ENCODE measurements around the gene PRICKLE2. TPM values are rescaled to one million over a fixed set of nuclear protein-coding genes. Genes with fewer than 3 reads are reported as not detected.

Gene PRICKLE2
- total RNA-seq, 4 donors from 2014 or later = 3.4 to 29.2 (median 12.6) TPM

GRCh38 chr3:64147211-64147610 is 78.1 kb downstream of the PRICKLE2 start:
- Histone ChIP-seq H3K4me3 (no peak overlapping the region), H3K27me3 (no peaks in the 10 kb centered on the region), H3K9me3 (no peaks in the 10 kb centered on the region), H3K36me3 (peaks cover 4 to 42% (median 8%) of the 10 kb centered on the region in 3 donors), H3K27ac (no peak overlapping the region), H3K4me1 (peaks cover 29 to 66% (median 37%) of the 10 kb centered on the region in 3 donors)
- TF ChIP-seq POLR2A (IDR thresholded peaks at IDR 0.05) (no peak), CTCF (IDR thresholded peaks at IDR 0.05) (no peak)
- WGBS, 2 donors = 100% methylated on average over 3 of the region's 13 CpGs; no CpG with 5 or more reads in 1 of the 2 donors
- no peak for DNase-seq
- intact Hi-C loops (cut with DNase I) = no loop called here

DNA sequence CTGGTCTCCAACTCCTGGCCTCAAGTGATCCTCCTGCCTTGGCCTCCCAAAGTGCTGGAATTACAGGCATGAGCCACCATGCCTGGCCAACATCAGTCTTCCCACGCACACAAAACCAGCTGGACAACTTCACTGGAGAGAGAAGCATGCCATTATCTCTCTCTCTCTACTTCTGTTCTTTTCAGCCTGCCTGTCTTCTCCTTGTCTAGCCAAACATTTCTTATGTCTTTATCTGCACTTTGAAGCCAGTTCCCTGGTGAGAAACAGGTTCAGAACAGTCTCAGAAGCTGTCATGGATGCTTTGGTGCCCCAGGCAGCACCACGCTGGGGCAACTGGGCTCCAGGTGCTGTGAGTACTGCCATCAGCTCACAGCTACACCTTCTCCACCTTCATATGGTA is 79.8 kb downstream of the PRICKLE2 start:
- 74 to 84% methylated on average over 2 of the region's 2 CpGs for WGBS, 2 donors
- H3K27me3 ChIP-seq = no peaks in the 10 kb centered on the region
- H3K27ac ChIP-seq = no peak overlapping the region
- H3K9me3 ChIP-seq = no peaks in the 10 kb centered on the region
- no peak overlapping the region for H3K4me3 ChIP-seq
- intact Hi-C loops (cut with DNase I) = no loop called here
- peaks cover 24 to 66% (median 30%) of the 10 kb centered on the region in 3 donors for H3K4me1 ChIP-seq
- peaks cover 4 to 36% (median 8%) of the 10 kb centered on the region in 3 donors for H3K36me3 ChIP-seq
- no peak for DNase-seq
- TF ChIP-seq CTCF (IDR thresholded peaks at IDR 0.05) = no peak
- no peak for TF ChIP-seq POLR2A (IDR thresholded peaks at IDR 0.05)

DNA sequence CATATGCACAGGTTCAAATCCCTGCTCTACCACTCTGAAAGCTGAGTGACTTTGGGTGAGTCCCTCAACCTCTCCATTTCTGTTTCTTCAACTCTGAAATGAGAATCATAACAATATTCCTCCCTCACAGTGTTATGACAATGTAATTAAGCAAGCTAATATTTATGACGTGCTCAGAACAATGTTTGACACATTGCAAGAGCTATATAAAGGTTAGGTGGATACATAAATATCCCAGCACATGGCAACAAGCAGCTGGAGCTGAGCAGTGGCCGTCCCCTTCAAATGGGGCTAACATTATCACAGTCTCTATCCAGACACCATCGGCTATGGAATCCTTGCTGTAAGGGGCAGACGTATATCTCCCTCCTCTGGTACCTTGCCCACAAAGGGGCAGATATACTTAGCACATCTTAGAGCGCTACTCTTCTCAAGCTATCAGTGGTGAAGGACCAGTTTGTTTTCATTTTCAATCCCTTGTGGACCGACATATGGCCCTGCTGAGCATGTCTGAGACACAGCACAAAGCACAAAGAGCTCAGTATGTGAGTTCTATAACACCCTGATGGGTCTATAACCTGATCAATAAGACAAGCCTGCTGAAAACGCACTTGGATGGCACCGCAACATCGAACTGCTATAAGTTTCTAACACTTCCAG is 80.9 kb downstream of the PRICKLE2 start:
- Histone ChIP-seq H3K27ac (peak overlapping the region in 3 of 4 donors; percentile 31 to 41 (median 40)), H3K4me1 (peaks cover 22 to 66% (median 25%) of the 10 kb centered on the region in 3 donors), H3K36me3 (peaks cover 4 to 33% (median 8%) of the 10 kb centered on the region in 3 donors), H3K9me3 (no peaks in the 10 kb centered on the region), H3K27me3 (no peaks in the 10 kb centered on the region), H3K4me3 (no peak overlapping the region)
- DNase-seq = no peak
- 78 to 79% methylated on average over 8 to 9 of the region's 9 CpGs for WGBS, 2 donors
- TF ChIP-seq POLR2A (IDR thresholded peaks at IDR 0.05) = no peak
- TF ChIP-seq CTCF (IDR thresholded peaks at IDR 0.05) = no peak
- intact Hi-C loops (cut with DNase I) = no loop called here

- Histone ChIP-seq H3K4me1 (peaks cover 22 to 69% (median 25%) of the 10 kb centered on the region in 3 donors), H3K9me3 (no peaks in the 10 kb centered on the region), H3K36me3 (peaks cover 4 to 29% (median 8%) of the 10 kb centered on the region in 3 donors), H3K27me3 (no peaks in the 10 kb centered on the region), H3K4me3 (no peak overlapping the region), H3K27ac (peak overlapping the region in 3 of 4 donors; percentile 41 to 48 (median 44))
- intact Hi-C loops (cut with DNase I) = no loop called here
- 41 to 54% methylated on average over 5 of the region's 5 CpGs for WGBS, 2 donors
- TF ChIP-seq CTCF (IDR thresholded peaks at IDR 0.05) (no peak), POLR2A (IDR thresholded peaks at IDR 0.05) (no peak)
- no peak for DNase-seq
Observed at GRCh38 chr3:64143409-64144130, 81.7 kb downstream of the PRICKLE2 start.

DNA sequence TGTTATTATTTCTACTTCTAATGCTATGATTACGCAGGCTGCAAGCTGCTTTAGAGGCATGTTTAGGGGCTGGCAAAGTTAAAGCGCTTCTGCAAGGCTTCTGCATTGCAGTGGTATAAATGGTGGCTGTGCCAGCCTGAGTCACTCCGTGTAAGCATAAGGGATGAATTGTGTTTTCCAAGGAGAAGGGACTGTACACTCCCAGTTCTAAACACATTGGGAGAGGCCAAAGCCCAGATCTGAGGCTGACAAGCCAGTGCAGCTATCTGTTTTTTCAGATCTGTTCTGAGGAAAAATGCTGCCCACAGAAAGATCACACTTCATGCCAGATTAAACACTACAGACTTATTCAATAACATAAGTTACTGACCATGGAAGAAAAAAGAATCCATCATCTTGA is 83.8 kb downstream of the PRICKLE2 start:
- peaks cover 22 to 73% (median 25%) of the 10 kb centered on the region in 3 donors for H3K4me1 ChIP-seq
- no peak for TF ChIP-seq POLR2A (IDR thresholded peaks at IDR 0.05)
- intact Hi-C loops (cut with DNase I) = no loop called here
- H3K27ac ChIP-seq = peak overlapping the region in 3 of 4 donors; percentile 49 to 53 (median 49)
- H3K9me3 ChIP-seq = no peaks in the 10 kb centered on the region
- WGBS, 2 donors = 19 to 50% methylated on average over 3 of the region's 3 CpGs
- H3K36me3 ChIP-seq = peaks cover 0 to 11% (median 4%) of the 10 kb centered on the region in 3 donors
- no peak for DNase-seq
- H3K27me3 ChIP-seq = no peaks in the 10 kb centered on the region
- H3K4me3 ChIP-seq = no peak overlapping the region
